HG03460 (cell line): ENCODE results near the gene TTLL11.
"Not testable (repeated sequence)": the region's sequence is repeated elsewhere in the genome, so short reads cannot be mapped to it uniquely, and the experiment has no call there.

Source experiments
- ATAC-seq: cut with Tn5 transposase; IDR thresholded peaks from one replicate; pipeline ENCODE4 v1.9.1; 2021; ENCODE audit not compliant: unreplicated experiment

The TTLL11 gene

GRCh38 chr9:122085260-122085659 lies 7.8 kb downstream of the TTLL11 start:
- no peak for ATAC-seq

GRCh38 chr9:122084026-122084675 lies 9.0 kb downstream of the TTLL11 start:
- ATAC-seq: no peak

GRCh38 chr9:122080986-122081385 lies 12.1 kb downstream of the TTLL11 start:
- no peak for ATAC-seq

- no peak for ATAC-seq
These were observed 14.6 kb downstream of the TTLL11 start for GRCh38 chr9:122078557-122078956.

- ATAC-seq: no peak
These were observed 16.3 kb downstream of the TTLL11 start for GRCh38 chr9:122076773-122077172.

DNA sequence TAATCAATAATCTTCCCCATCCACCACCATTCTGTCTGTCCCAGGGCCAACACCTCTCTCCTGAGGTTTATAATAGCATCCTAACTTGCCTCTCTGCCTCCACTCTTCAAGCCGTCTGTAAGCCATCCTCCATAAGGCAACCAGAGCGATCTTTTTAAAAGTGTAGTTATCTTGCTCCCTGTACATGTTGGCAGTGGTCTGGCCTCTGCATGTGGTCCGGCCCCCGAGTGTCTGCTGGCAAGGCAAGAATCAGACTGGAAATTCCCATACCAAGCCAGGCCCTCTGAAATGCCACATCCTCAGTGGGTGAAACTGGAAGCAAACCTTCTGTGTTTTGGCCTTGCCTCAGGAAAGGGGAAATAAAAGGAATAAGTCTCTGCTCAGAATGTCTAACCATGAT lies 17.0 kb downstream of the TTLL11 start:
- no peak for ATAC-seq

DNA sequence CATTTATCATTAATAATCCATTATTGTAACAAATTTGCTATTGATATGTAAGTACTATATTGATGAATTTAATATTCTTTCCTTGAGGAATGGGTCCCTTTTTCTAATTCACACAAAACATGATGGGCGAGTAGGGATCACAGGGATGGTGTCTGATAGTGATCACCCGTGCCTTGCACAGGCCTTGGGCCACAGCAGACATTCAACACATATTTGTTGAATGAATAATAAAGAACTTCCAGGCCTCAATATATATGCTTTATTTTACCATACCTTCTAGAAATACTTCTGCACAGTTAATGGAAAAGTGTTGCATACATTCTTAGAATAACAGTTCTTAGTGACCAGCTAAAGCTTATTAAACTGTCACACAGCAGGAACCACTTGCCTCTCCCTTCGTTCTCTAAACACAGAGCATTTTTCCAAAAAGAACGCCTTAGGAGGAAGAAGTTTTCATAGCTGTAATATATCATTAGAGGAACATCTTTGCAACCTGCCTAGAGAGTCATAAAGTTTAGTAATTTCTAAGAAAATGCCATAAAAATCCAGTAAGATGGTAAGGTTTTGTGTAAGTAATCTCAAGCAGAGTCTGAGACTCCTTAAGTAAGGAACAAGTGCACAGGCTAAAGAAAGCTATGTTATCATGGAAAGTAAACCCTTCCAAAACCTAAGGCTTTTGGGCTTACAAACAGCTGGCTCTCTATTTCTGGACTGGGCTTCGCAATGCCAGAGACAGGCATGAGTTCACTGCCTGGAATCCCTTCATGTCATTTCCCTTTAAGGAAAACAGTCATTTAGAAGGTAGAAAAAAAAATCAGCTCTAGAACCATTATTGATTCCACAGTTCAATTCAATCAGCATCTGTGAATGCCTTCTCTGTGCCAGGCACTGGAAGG lies 17.7 kb downstream of the TTLL11 start:
- ATAC-seq: no peak

DNA sequence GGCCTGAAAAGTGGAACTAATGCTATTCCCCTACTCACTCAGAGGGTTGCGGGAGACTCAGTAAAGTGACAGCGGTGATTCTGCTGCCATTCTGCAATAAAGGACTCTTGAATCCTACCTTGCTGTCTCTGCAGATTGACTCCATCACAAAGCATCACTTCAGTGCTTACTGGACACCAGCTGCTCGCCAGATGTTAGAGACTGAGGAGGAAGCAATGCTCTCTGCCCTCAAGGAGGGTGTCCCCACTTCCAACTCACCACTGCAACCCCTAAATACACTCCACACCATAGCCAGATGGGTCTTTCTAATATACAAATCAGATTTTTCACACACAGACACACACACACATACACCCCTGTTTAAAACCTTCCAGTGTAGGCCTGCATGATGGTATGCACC lies 21.4 kb downstream of the TTLL11 start:
- ATAC-seq: no peak

GRCh38 chr9:122070728-122071515 lies 22.2 kb downstream of the TTLL11 start:
- no peak for ATAC-seq

GRCh38 chr9:122066680-122067079 lies 26.4 kb downstream of the TTLL11 start:
- not testable (repeated sequence) for ATAC-seq

DNA sequence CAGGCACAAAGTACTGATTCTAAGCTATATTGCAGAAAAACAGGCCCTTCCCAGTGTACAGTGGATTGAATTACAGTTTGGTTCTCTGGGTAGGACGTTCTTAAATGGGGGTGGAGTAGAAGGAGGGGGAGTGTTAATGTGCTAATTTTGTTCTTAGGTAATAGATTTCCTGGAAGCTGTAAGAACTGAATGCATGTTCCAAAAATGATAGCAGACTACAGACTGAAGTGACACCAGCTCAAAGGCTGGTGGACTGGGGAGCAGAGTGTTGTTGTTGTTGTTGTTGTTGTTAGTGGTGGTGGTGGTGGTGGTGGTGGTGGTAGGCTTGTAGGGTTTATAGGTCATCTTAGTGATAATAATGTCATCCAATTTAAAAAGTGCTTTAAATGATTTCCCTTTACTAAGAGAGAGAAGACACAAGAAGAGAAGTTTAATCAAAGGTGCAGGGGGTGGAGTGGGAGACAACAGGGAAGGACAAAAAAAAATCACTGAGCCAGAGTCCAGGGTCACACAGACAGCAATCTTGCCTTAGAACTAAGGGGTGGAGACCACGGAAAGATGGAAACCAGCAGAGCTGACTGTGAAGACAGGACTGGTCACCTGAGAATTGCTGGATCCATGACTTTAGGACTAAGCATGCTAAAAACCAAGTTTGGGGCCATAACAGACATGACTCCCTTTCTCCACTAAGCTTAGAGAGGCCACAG lies 27.0 kb downstream of the TTLL11 start:
- ATAC-seq: no peak

- ATAC-seq: no peak
These were observed 32.6 kb downstream of the TTLL11 start for GRCh38 chr9:122060481-122060880.

DNA sequence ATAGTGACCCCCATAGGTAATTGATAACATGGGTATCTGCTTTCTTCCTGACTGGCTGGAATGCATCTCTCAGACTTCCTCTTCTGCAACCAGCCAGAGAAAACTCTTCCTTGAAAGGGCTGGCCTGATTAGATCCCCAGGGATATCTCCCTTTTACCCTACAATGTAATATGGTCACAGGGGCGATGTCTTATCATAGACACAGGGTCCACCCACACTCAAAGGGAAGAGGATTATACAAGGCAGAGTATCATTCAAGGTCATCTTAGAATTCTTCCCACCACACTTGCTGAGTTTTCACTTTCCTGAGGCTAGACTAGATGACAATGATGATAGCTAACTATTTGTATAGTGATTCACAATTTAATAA lies 33.2 kb downstream of the TTLL11 start:
- no peak for ATAC-seq

GRCh38 chr9:122059214-122059954 lies 33.7 kb downstream of the TTLL11 start:
- no peak for ATAC-seq

DNA sequence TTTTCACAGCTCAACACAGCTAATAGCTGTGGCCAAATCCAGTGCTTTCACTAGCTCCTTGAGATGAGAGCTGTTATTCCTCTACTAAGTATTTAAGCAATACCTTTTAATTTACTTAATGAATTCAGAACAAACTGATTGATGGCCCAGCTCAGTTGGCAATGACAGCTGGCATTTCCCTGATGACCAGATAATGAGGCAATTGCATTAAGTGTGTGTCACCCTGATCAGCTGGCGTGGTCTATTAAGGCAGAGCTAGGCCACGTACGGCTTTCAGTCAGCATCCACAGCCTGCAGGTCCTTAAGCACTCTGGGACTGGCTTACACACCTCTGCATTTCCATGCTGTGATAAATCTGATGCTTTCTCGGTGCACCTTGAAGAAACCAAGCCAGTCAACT lies 34.4 kb downstream of the TTLL11 start:
- no peak for ATAC-seq

DNA sequence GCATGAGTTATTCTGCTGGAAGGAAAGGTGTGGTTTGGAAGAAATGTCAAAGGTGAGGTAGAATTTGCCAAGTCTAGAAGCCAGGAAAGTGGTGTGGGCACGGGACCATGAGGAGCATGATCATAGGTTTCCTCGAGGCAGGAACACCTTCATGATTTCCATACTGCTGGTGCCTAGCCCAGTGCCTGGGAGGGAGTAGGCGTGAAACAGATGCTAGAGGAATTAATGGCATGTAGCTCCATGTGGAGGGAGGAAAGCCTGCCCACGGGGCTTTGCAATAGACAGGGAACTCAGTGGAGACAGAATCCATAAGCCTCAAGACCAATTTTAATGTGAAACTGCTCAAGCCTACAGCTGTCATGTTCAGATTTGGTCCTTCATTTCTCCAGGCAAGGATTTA lies 35.1 kb downstream of the TTLL11 start:
- ATAC-seq: no peak

DNA sequence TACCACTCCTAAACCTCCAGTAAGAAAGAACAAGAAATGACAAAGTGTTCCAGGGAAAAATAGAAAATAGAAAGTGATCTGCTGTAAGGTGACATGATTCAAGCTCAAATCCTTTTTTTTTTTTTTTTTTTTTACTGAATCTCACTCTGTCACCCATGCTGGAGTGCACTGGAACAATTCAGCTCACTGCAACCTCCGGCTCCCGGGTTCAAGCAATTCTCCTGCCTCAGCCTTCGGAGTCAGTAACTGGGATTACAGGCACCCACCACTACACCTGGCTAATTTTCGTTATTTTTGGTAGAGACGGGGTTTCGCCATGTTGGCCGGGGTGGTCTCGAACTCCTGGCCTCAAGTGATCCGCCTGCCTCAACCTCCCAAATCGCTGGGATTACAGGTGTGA lies 35.9 kb downstream of the TTLL11 start:
- no peak for ATAC-seq

- ATAC-seq: no peak
These were observed 36.6 kb downstream of the TTLL11 start for GRCh38 chr9:122056484-122056883.

DNA sequence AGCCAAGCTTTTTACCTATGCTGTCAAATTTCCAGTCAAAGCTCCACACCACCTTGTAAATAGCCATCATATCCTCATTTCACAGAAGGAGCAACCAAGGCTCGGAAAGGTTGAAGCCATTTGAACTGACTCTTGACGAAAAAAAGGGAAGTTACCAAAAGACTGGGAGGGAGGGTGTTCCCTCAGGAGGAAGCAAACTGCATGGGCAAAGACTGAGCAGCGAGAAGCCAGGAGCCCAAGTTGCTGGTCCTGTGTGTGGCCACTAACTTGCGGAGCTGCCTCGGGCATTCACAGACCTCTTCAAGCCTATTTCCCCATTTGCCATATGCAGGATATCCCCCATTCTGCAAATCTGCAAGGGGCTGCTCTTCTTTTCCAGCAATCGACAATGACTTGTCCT lies 37.4 kb downstream of the TTLL11 start:
- no peak for ATAC-seq

- ATAC-seq: no peak
These were observed 39.3 kb downstream of the TTLL11 start for GRCh38 chr9:122053567-122054350.
